Activated CD4-positive, CD25-positive, alpha-beta regulatory T cell treated with anti-CD3 and anti-CD28 coated beads, Interleukin-2, amount 50 U/mL, for 16 hours (primary cell): ENCODE data around the gene BRWD1.

Experiments
- DNase-seq: peaks from one replicate; pipeline ENCODE4 v3.0.0-alpha.2; 2020; ENCODE audit warnings: low read depth, low spot score

BRWD1 gene

GRCh38 chr21:39134288-39134810 is 179.1 kb downstream of the BRWD1 start:
- no peak for DNase-seq
